GM19395 (cell line): ENCODE measurements around the gene TSPAN31.
"Not testable (repeated sequence)": the region's sequence is repeated elsewhere in the genome, so short reads cannot be mapped to it uniquely, and the experiment has no call there.

Experiments used
- ATAC-seq: cut with Tn5 transposase; IDR thresholded peaks from one replicate; pipeline ENCODE4 v1.9.1; 2021; ENCODE audit warnings: mild to moderate bottlenecking, moderate library complexity; ENCODE audit not compliant: unreplicated experiment

The TSPAN31 gene

DNA sequence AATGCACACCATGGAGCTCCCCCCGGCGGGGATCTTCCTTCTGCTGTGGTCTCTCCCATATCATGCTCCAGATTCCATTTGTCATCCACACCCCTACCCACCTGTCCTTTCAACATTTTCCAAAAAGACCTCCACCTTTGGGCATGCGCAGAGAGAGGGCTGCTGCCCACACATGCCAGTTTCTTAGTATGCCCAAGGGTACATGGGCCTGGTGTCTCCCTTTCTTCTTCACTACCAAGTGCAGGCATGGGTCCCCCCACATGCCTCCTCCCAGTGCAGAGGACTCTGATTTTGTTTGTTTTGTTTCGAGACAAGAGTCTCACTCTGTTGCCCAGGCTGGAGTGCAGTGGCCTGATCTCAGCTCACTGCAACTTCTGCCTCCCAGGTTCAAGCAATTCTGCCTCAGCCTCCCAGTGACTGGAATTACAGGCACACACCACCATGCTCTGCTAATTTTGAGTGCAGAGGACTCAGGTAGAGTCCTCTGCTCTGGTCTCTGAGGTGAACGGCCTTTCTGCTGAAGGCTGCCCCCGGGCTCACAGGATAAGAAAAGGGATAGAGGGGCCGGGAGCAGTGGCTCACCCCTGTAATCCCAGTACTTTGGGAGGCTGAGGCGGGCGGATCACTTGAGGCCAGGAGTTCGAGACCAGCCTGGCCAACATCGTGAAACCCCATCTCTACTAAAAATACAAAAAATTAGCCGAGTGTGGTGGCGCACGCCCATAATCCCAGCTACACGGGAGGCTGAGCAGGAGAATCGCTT, 22.8 kb upstream of the TSPAN31 start:
- ATAC-seq = not testable (repeated sequence)

DNA sequence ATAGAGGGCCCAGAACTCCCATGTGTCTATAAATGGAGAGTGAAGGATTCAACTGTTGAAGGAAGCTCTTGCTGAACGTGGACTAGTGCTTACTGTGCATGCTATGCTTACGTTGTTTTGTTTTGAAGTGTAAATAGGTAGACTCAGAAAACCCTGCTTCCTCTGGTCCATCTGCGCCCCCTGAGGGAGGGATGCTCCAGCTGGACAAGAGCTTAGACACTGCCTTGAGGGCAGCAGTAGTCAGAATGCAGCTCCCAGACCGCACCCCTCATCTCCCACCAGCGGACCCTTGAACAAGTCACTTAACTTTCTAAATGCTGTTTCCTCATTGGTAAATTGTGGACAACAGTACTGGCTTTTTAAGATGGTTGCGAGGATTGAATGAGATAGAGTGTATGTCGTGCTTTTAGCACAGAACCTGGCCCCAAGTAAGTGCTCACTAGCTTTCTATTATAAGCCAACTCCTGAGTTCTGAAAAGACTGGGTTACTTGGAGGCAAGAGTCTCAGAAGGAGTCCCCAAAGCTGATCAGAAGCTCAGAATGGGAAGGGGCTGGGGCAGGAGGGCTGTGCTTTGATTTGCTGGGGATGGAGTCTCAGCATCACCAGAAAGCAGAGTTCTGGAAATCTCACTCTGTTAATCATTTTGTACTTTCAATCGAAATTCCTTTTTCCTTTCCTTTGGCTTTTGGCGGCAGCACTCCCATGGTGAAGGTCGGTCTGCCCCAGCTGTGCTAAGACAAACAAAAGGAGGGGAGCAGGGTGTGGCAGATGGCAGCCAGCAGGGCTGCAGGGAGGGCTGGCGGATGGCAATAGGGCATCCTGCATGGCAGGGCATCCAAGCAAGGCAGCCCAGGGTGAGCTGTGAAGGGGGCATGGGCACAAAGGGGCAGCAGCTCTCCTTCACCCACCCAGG, 21.9 kb upstream of the TSPAN31 start:
- no peak for ATAC-seq

DNA sequence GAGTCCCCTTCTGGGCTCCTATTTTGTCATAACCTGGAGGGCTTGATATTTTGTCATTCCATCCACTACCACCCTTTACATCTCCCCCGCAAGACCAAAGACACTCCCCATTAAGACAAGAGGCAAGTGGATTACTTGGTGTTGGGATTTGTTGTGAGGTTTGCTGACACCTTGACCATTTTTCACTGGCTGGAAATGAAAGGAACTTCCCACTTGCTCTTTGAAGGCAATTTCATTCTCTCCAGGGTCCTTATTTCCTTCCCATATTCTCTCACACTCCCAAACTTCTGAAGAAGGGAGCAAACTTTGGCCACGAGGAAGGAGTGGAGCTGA, 21.2 kb upstream of the TSPAN31 start:
- ATAC-seq = no peak

DNA sequence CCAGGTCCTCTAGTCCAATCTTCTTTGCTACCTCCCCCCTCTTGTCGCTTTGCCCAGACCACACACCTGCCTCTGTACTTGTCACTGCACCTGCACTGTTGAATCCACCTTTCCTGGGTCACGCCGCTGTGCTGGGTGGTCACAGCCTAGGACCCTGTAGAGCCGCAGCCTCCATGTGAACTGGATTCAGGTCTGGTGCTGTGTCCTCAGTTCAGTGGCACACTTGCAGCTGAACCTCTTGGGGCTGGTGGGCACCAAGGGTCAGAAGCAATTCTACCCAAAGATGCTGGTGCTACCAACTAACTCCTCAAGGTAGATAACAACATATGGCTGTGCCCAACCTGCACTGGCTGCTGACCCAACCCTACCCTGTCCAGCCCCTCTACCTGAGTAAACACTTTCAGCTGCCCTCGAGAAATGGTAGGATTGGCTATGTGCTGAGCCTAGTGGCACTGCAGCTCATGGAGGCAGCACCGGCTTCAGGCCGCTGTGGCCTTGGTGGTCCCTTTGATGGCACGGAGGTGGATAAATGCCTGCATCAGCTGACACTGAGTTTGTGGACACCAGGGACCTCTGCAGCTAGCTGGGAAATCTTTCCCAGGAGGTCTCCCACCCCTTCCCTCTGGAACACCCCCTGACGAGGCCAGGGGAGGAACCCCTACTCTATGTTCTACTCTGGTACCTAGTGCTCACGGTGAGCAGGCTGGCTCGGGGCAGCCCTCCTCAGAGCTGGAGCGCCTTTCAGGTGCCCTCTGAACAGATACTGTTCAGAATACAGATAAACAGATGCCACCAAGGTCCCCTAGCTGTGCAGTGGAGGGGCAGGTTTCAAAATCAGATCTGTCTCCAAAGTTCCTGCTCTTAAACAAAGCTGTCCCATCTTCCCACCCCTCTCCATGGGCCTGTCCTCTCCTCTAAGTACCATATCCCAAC, 20.6 kb upstream of the TSPAN31 start:
- no peak for ATAC-seq

DNA sequence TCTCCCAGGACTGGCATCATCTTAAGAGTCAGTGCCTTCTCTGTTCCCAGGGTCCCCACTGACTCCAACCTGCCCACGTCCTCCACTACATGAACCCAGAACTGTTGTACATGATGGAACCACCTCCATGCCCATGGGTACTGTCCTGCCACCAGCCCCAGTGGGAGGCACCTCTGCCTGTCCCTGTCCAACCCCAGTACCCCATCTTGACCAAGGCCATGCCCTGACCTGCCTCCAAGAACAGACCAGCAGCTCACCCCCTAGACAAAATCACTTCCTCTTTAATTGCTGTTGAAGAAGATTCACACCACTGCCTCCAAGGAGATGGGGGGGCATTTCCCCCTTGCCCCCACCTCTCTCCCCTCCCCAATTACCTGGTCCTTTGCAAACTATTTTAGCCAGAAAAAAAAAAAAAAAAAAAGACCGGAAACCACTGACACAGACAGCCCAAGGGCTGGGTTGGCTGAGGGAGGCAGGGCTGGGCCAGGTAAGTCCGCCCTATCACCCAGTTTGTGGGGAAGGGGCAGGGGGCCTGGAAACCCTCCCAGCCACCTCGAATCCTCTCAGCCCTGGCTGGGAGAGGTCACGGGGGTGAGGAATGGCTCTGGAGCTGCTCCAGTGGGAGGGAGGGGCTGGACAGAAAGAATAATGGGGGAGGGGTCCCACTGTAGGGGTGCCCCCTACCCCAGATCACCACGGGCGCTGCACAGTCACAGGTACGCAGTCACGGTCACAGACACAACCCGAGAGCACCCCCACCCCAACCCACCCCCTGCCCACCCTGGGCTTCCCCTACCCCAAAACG, 19.7 kb upstream of the TSPAN31 start:
- ATAC-seq = no peak

DNA sequence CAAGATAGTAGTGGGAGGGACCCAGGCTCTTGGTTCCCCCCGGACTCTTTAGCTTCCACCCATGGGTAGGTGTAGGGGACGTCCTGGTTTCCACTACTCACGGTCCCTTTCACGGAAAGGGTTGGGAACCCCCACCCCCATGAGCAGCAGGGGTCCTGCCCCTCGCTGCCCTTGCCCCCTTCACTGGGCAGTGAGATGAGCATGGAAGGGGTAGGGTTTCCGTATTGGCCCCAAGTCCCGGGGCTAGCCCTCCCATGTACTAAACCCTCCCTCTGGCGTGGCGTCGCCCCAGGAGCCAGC, 19.0 kb upstream of the TSPAN31 start:
- no peak for ATAC-seq

DNA sequence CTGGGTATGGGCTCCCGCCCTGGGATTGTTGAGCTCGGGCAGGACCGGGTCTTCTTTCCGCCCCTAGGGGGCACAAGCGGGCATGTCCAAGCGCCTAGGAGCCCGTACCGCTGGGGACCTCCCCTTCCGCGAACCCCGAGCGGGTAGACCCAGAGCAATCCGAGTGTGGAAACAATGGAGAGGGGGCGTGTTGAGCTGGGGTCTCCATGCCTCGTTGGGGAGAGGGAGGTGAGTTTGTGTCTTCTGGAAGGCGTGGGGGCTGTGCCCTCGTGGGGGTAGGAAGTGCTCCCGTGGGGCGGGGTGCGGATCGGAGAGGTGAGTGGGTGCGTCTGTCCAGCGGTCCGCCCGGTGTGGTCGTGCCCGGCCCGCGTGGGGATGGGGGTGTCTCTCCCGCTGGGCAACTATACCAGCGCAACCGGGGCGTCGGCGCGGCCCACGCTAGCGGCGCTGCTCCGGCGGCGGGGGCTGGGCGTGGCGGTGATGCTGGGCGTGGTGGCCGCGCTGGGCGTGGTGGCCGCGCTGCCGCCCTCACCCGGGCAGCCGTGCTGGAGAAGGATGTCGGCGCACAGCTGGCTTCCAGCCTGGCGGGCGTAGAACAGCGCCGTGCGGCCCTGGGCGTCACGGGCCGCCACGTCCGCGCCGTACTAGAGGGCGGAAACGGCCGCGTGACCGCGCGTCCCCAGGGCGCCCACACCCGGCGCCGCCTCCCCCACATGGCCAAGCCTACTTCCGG, 18.5 kb upstream of the TSPAN31 start:
- no peak for ATAC-seq

DNA sequence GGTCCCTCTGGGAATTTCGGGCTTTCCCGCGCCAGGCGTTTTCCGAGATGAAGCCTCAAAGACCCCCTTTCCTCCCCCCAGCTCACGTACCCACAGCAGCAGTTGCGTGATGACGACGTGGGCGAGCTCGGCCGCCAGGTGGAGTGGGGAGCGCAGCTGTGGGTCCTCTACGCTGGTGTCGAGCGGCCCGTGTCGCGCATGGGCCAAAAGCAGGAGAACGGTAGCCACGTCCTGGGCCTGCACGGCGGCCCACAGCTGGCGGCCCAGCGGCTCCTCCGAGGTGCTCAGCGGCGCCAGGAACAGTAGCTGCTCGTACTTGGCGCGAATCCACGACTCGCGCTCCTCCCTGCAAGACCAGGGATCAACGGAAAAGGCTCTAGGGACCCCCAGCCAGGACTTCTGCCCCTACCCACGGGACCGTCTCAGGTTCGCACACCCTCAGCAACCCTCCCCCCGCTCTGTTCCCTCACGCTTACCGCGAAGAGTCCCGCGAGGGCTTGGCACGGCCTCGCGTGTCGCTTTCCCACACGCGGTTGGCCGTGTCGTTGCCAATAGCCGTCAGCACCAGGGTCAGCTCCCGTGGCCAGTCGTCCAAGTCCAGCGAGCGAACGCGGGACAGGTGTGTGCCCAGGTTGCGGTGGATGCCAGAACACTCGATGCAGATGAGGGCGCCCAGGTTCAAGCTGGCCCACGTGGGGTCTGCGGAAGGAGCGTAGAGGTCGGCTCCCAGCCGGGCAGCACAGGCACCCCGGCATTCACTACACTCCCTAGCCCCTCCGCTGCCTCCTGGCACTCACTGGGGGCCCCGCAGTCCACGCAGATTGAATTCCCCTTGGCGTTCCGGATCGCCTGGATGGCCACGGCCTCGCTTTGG, 17.7 kb upstream of the TSPAN31 start:
- ATAC-seq = no peak

DNA sequence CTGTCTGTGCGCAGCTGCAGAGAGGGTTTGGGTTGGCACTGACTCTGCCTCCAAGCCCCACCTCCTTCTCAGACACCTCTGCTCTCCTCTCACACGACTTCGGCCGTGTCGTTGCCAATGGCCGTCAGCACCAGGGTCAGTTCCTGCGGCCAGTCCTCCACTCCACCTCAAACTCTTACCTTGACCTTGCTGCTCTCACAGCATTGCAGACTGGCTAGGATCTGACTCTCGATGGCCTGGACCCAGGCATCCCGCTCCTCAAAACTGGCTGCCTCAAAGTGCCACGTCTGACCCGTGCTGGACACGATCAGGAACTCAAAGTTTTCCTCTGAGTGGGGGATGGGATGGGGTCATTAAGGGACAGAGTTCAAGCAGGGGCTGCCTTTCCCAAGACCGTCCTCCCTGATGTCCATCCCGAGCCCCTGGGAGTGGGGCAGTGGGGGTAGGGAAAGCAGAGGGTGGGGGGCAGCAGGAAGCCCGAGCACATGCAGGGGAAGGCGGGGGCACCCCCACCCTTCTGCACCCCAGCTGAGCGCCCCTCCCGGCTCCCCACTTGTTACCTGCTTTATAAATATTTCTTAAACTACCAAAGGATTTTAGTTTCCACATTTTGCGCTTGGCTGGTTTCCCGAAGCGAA, 17.0 kb upstream of the TSPAN31 start:
- ATAC-seq = no peak

DNA sequence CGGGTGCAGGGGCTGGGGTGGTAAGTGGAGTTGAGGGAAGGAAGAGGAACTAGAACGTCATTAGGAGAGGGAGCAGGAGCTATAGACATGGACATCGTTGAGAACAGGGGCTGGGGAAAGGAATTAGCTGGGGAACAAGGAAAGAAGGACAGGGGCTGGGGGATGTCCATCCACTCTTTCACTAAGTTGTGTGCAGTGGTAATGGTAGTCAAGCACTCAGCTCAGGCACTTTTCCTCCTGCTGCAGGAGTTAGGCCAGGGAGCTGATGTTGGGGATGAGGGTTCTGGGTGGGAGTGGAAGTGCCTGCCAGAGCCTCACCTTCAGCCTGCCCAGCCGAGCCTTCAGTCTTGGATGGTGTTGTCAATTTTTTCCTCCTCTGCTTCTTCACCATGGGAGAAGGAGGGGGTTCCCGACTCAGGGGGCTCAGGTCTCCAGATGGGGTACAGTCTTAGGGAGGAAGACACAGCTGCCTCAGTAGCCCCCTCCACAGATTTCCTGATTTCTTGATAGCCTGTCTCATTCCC, 15.5 kb upstream of the TSPAN31 start:
- no peak for ATAC-seq

DNA sequence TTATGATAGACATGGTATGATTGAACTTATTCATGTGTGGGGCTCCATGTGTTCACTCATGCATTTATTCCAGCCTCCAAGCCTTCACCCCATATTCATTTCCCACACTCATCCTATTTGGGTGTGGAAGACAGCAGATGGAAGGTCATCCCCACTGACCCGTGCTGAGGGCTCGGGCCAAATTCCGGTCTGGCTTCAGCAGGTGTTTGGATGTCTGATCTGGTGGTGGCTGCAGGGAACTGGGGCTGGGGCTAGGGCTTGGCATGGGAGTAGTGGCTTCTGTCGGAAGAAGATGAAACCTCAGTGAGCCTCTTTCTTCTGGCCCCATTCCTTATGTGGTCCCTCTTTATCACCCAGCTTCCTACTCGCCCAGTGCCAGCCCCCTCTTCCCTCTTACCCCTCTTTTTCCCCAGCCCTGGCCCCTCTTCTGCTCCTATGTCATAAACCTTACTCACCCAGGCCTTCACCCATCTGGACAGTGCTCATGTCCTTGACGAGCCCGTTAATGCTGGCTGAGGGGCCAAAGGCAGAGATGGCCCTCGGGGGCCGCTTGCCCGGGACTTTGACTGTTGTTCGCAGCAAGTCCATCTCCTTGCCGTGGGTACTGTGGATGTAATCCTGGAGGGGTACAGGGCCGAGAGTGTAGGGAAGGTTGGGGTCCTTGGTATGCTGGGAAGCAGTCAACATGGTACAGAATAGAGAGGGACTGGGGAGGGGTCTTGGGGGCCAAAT, 14.3 kb upstream of the TSPAN31 start:
- ATAC-seq = no peak

DNA sequence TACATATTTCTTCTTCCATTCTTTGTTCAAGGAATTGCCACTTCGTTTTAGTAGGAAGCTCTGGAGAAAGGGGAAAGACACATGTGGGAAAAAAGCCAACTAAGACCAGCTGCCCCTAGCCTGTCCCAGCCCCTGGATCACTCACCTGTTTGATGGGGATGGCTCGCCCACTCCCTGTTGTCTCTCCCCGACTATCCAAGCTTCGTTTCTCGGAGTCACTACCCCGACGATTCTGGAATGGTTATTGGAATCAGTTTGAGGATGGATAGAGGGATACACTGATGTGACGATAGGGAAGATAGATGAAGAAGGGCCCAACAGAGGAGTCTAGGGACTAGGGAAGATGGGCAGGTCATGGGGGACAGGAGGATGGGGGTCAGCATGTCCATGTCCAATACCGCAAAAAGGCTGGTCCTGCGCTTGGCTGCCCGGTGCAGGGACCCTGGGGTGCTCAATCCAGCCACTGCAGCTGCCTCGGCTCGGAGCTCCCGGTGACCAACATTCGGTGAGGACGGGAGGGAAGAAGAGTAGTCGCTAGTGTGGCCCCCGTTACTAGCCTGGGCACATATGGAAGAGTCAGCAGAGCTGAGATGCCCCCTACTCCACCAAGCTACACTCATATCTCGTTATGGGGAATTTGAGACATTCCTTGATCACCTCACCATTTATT, 13.3 kb upstream of the TSPAN31 start:
- ATAC-seq = no peak

DNA sequence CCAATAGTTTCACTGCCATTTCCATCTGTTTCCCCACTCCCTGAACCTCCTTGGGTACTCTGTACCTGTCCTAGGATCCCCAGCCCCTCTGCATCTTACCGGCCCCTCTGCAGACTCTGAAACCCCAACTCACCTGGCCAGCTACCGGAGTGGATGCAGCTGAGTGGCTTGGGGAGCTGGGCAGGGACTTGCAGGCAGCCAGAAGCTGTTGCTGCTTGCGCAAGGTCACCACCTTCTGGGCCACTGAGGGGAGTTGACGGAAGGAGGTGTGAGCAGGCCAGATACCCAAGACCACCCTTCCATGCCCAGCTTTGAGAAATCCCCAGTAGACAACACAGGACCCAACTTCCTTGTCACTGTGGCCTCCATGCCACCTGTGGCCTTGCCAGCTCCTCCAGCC, 12.6 kb upstream of the TSPAN31 start:
- no peak for ATAC-seq

DNA sequence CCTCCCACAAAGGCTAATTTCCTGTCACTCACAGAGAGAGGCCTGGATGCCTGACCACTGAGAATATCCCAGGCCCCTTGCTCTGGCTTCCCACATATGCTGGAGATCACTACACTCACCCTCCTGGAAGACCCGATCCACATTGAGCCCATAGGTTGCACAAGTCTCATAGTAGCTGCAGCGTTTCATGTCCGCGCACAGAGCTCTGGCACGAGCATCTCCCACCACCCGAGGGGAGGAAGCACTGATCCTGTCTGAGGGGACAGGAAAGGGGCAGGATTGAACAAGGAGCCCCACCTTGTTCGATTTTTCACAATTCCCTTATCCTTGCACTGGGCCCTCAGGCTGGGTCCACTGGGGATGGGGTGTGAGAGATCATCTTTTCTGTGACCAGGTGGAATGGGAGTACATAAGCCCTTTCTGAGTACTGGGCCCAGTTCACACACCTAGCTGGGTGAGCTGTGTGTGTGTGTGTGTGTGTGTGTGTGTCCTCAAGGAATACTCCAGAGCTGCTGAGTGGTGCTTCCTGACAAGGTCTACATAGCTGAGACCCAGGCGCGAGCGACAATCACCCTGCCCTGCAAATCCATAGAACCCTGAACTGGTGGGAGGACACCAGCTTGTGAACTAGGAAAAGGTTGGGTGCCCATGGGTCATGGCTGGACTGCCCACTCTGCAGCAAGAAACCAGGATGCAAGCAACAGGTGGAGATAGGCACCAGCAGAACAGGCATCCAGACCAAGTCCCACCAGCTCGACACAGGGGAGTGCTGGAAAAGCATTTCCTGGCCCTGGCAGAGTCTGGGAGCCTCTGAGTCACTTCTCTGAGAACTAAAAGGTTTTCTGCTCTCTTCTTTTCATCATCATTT, 11.9 kb upstream of the TSPAN31 start:
- ATAC-seq = no peak

DNA sequence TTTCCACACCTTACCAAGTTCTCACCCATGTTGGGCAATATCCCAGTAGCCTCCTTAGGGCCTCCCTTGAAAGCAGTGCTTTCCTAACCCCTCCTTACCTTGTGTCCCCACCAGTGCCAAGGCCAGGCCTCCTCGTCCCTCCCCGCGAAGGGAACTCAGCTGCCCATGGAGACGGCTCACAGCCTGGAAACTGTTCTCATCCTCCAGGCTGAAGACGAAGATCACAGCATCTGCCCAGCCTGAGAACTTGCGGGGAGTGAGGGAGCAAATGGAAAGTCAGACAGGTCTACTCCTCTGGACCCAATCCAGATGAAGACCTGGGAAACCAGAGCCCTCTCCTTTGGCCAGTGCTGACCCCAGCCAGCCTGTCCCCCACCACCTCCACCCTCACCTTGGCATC, 10.9 kb upstream of the TSPAN31 start:
- no peak for ATAC-seq

DNA sequence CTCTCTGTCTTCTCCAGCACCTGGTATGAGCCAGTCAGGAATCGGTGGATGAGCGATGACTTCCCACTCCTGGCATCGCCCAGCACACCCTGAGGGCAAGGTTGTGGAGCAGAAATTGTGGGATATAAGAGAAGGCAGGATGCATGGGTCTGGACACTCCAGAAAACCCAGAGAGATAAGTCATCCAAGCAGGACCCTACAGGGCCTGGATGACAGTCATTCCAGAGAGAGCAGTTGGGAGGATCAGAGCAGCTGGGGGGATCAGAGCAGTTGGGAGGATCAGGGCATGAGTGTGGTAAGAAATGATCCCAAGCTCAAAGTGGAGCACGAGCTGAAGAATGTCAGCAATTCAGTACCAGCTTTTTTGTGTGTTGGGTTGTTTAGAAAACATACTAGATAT, 10.2 kb upstream of the TSPAN31 start:
- no peak for ATAC-seq
